SK-N-SH (cell line): ENCODE results near the gene PEX11G. TPM values are rescaled to one million over a fixed set of nuclear protein-coding genes. Genes with fewer than 3 reads are reported as not detected.

Source experiments
- CTCF ChIA-PET: fragments of 300-600, 350-600 bp; formaldehyde crosslinking; extraction: SDS; loops from one replicate; lab custom pipeline; 2021; lab: Yijun Ruan, JAX
- POLR2A ChIA-PET: fragments of 350-600 bp; sonication (Branson Sonifier 250); formaldehyde crosslinking; extraction: SDS; loops from one replicate; lab custom pipeline; 2020; ENCODE audit warnings: antibody characterized with exemption, inconsistent platforms; lab: Yijun Ruan, JAX
- DNase-seq: peaks from one replicate; pipeline ENCODE4 v3.0.0; 2012
- H2AFZ ChIP-seq: fragments of 200-600 bp; sonication (generic); 2 replicates; pipeline ENCODE4 v1.8.1; 2016; ENCODE audit warnings: antibody characterized with exemption, mild to moderate bottlenecking, low read depth
- H3F3A ChIP-seq: fragments of 200-600 bp; sonication (generic); replicated peaks from 2 replicates; pipeline ENCODE3; 2016; ENCODE audit warnings: antibody characterized with exemption, mild to moderate bottlenecking; ENCODE audit not compliant: insufficient read depth
- H3K27ac ChIP-seq, 2 experiments: fragments of 200-500 bp in 1 of 2; fragments of 200-600 bp in 1 of 2; sonication (Bioruptor generic) in 1 of 2; sonication (generic), shearing (Covaris generic) in 1 of 2; 2 replicates each; pipeline versions ENCODE4 v1.5.1 to v1.6.1; 2014 to 2016; ENCODE audit warnings: low read depth in 2 of 2, inconsistent platforms in 1 of 2, low read length in 1 of 2, mild to moderate bottlenecking in 1 of 2, mixed read lengths in 1 of 2
- H3K27me3 ChIP-seq: fragments of 200-600 bp; sonication (generic), shearing (Covaris generic); 2 replicates; pipeline ENCODE4 v1.6.1; 2016; ENCODE audit warnings: mixed run types; ENCODE audit not compliant: insufficient read depth
- H3K36me3 ChIP-seq, 2 experiments: fragments of 200-500 bp in 1 of 2; fragments of 200-600 bp in 1 of 2; sonication (Bioruptor generic) in 1 of 2; sonication (generic) in 1 of 2; replicated peaks in 1 of 2; 2 replicates each; pipeline versions ENCODE3 to v1.5.1; 2014 to 2016; ENCODE audit warnings: low read length in 1 of 2, mild to moderate bottlenecking in 1 of 2; ENCODE audit not compliant: insufficient read depth in 2 of 2, control insufficient read depth in 1 of 2
- H3K4me1 ChIP-seq, 2 experiments: fragments of 200-500 bp in 1 of 2; fragments of 200-600 bp in 1 of 2; sonication (Bioruptor generic) in 1 of 2; sonication (generic), shearing (Covaris generic) in 1 of 2; 2 replicates each; pipeline versions ENCODE4 v1.5.1 to v1.6.1; 2014 to 2016; ENCODE audit warnings: low read depth in 1 of 2, low read length in 1 of 2, mixed run types in 1 of 2; ENCODE audit not compliant: insufficient read depth in 2 of 2, control insufficient read depth in 1 of 2
- H3K4me2 ChIP-seq: fragments of 200-600 bp; sonication (generic), shearing (Covaris generic); 2 replicates; pipeline ENCODE4 v1.6.1; 2017; ENCODE audit warnings: mixed run types
- H3K4me3 ChIP-seq, 2 experiments: fragments of 200-500 bp in 1 of 2; fragments of 200-600 bp in 1 of 2; sonication (Bioruptor generic) in 1 of 2; sonication (generic), shearing (Covaris generic) in 1 of 2; 2 replicates each; pipeline versions ENCODE4 v1.5.1 to v1.8.1; 2014 to 2016; ENCODE audit warnings: low read depth in 2 of 2, inconsistent platforms in 1 of 2, low read length in 1 of 2, mild to moderate bottlenecking in 1 of 2, mixed read lengths in 1 of 2, moderate library complexity in 1 of 2
- H3K79me2 ChIP-seq: fragments of 200-600 bp; sonication (generic); 2 replicates; pipeline ENCODE4 v1.8.1; 2017; ENCODE audit warnings: mild to moderate bottlenecking; ENCODE audit not compliant: insufficient read depth
- H3K9ac ChIP-seq: fragments of 200-600 bp; sonication (generic); 2 replicates; pipeline ENCODE4 v1.6.1; 2017; ENCODE audit warnings: mixed run types
- H3K9me2 ChIP-seq: fragments of 200-600 bp; sonication (generic); 2 replicates; pipeline ENCODE4 v1.6.1; 2017; ENCODE audit warnings: mixed run types
- H3K9me3 ChIP-seq: fragments of 200-600 bp; sonication (generic); 2 replicates; pipeline ENCODE4 v1.6.1; 2017; ENCODE audit warnings: mixed run types, mild to moderate bottlenecking, moderate library complexity
- H4K20me1 ChIP-seq: fragments of 200-600 bp; sonication (generic); 2 replicates; pipeline ENCODE4 v1.6.1; 2017; ENCODE audit warnings: mild to moderate bottlenecking, mixed run types; ENCODE audit not compliant: insufficient read depth
- CHD2 ChIP-seq: fragments of 150-350 bp; IDR thresholded peaks from 2 replicates; pipeline ENCODE4 v1.6.1; 2018; ENCODE audit warnings: low read length; ENCODE audit not compliant: partially characterized antibody
- CTCF ChIP-seq: fragments of 200-600 bp; sonication (generic); IDR thresholded peaks from 2 replicates; pipeline ENCODE4 v1.6.1; 2017; ENCODE audit warnings: antibody characterized with exemption, mild to moderate bottlenecking, moderate library complexity
- ELF1 ChIP-seq: IDR thresholded peaks from 2 replicates; pipeline ENCODE4 v1.4.0; 2012
- EP300 ChIP-seq, 2 experiments: IDR thresholded peaks; 2 replicates each; pipeline versions ENCODE4 v1.4.0 to v1.6.1; 2012; ENCODE audit warnings: borderline replicate concordance in 1 of 2, low read depth in 1 of 2, low read length in 1 of 2
- EZH2phosphoT487 ChIP-seq: fragments of 200-600 bp; sonication (generic); IDR thresholded peaks from 2 replicates; pipeline ENCODE4 v1.6.1; 2017; ENCODE audit warnings: low read depth, mixed run types, mild to moderate bottlenecking, antibody characterized with exemption, moderate library complexity, borderline replicate concordance
- FOSL2 ChIP-seq: IDR thresholded peaks from 2 replicates; pipeline ENCODE4 v1.4.0; 2012; ENCODE audit warnings: low read depth, mild to moderate bottlenecking, moderate library complexity, borderline replicate concordance
- FOXJ3 ChIP-seq: sonication (generic); formaldehyde crosslinking; IDR thresholded peaks from 2 replicates; pipeline ENCODE4 v1.5.1; 2020; ENCODE audit warnings: mild to moderate bottlenecking, missing genetic modification reagents
- GABPA ChIP-seq: IDR thresholded peaks from 2 replicates; pipeline ENCODE4 v1.4.0; 2012; ENCODE audit warnings: low read depth, mild to moderate bottlenecking
- GATA2 ChIP-seq: sonication (generic); formaldehyde crosslinking; IDR thresholded peaks from 2 replicates; pipeline ENCODE4 v1.5.0; 2020; ENCODE audit warnings: mild to moderate bottlenecking, missing genetic modification reagents
- MAX ChIP-seq: IDR thresholded peaks from 2 replicates; pipeline ENCODE4 v1.4.0; 2012; ENCODE audit warnings: low read depth
- MEF2A ChIP-seq: IDR thresholded peaks from 2 replicates; pipeline ENCODE4 v1.4.0; 2012; ENCODE audit warnings: low read depth, borderline replicate concordance
- MXI1 ChIP-seq: IDR thresholded peaks from 2 replicates; pipeline ENCODE4 v1.6.1; 2012; ENCODE audit warnings: mild to moderate bottlenecking, low read depth, low read length, improper control_type of control experiment
- NFIC ChIP-seq: IDR thresholded peaks from 2 replicates; pipeline ENCODE4 v1.4.0; 2012; ENCODE audit warnings: borderline replicate concordance
- PBX3 ChIP-seq: IDR thresholded peaks from 2 replicates; pipeline ENCODE4; 2012
- POLR2AphosphoS5 ChIP-seq: IDR thresholded peaks from 2 replicates; pipeline ENCODE4 v1.6.1; 2012; ENCODE audit warnings: low read depth, low read length
- RCOR1 ChIP-seq: fragments of 150-350 bp; IDR thresholded peaks from 2 replicates; pipeline ENCODE4 v1.6.1; 2017; ENCODE audit warnings: antibody characterized with exemption, low read length
- RFX5 ChIP-seq: IDR thresholded peaks from 2 replicates; pipeline ENCODE4 v1.6.1; 2012; ENCODE audit warnings: mild to moderate bottlenecking, improper control_type of control experiment, low read length
- SIN3A ChIP-seq: IDR thresholded peaks from 2 replicates; pipeline ENCODE4 v1.6.1; 2012; ENCODE audit warnings: low read depth, mild to moderate bottlenecking, low read length, moderate library complexity, borderline replicate concordance
- TCF12 ChIP-seq: IDR thresholded peaks from 2 replicates; pipeline ENCODE4 v1.4.0; 2012
- TEAD4 ChIP-seq: IDR thresholded peaks from 2 replicates; pipeline ENCODE4 v1.4.0; 2012; ENCODE audit warnings: mild to moderate bottlenecking, borderline replicate concordance; ENCODE audit not compliant: insufficient read depth
- USF2 ChIP-seq: fragments of 150-350 bp; IDR thresholded peaks from 2 replicates; pipeline ENCODE4 v1.6.1; 2017; ENCODE audit warnings: antibody characterized with exemption, low read length, low read depth, borderline replicate concordance
- YY1 ChIP-seq: IDR thresholded peaks from 2 replicates; pipeline ENCODE4 v1.4.0; 2012; ENCODE audit warnings: low read depth, mild to moderate bottlenecking
- ZBTB33 ChIP-seq: IDR thresholded peaks from 2 replicates; pipeline ENCODE4 v1.4.0; 2012; ENCODE audit warnings: low read depth, borderline replicate concordance
- WGBS: methylation state at CpG from one replicate; pipeline ENCODE4 v1.1.6; 2017; ENCODE audit warnings: low lambda C conversion rate; 5-methylcytosine and 5-hydroxymethylcytosine counted together
- polyA plus RNA-seq, 3 experiments: library from polyadenylated mRNA; depleted of rRNA; stranded (reverse); fragments of >200 nt; gene quantifications; 2 replicates each; pipeline ENCODE4 v1.2.3, GENCODE V29; 2012

Gene PEX11G
- polyA plus RNA-seq, 1 of the 3 experiments (the other 2 are of a cell fraction): 6.1 TPM

GRCh38 chr19:7535047-7535997, 46.5 kb upstream of the PEX11G start, which contains the start of gene PNPLA6:
Gene PNPLA6 (plus strand): TSS chr19:7535717. CDS start chr19:7535789, 72 bp downstream.
- H2AFZ ChIP-seq: peak within 1 kb of the TSS; percentile 85
- peak within 1 kb of the TSS; percentile 82 for H3K9ac ChIP-seq
- peak; percentile 97 for DNase-seq
- H3K9me3 ChIP-seq: no peaks in the 10 kb centered on the region
- ChIA-PET POLR2A (interaction anchor here (0.9 to 2.4 kb wide), 5 partner anchors 13 to 52 kb away, joined by 3 to 7 read pairs (median 4); partner anchors contain the start of genes MCOLN1 and ZNF358), CTCF (interaction anchor here (0.6 to 5.0 kb wide), 6 partner anchors 13 to 837 kb away, joined by 3 to 25 read pairs (median 4); partner anchors contain the start of genes MCOLN1 and ZNF358)
- H3K79me2 ChIP-seq: peaks cover 7% of the 10 kb centered on the region
- peaks cover 16 to 17% of the 10 kb centered on the region in 2 experiments for H3K36me3 ChIP-seq
- no peaks in the 10 kb centered on the region for H3F3A ChIP-seq
- H3K4me3 ChIP-seq: peak within 1 kb of the TSS; percentile 85 to 94
- H4K20me1 ChIP-seq: no peaks in the 10 kb centered on the region
- TF ChIP-seq EP300 (IDR thresholded peaks at IDR 0.05; ENCODE audit: borderline replicate concordance in 1 of 2, low read depth in 1 of 2, low read length in 1 of 2) (no peak), POLR2AphosphoS5 (peak; percentile 32; the same call in 1 of the 2 replicates), MAX (no peak), ZBTB33 (peak; percentile 64; the same call in 1 of the 2 replicates), EZH2phosphoT487 (no peak), YY1 (peak; percentile 78), GATA2 (CRISPR knock-in tag) (peak; percentile 63), GABPA (peak; percentile 64), CTCF (no peak), RFX5 (no peak), RCOR1 (peak; percentile 66), TEAD4 (no peak), FOSL2 (no peak; the same call in 1 of the 2 replicates), MEF2A (no peak), MXI1 (peak; percentile 85), SIN3A (no peak), PBX3 (peak; percentile 7; the same call in 1 of the 2 replicates), USF2 (no peak), ELF1 (peak; percentile 75), FOXJ3 (peak; percentile 57), CHD2 (peak; percentile 96), TCF12 (no peak), NFIC (no peak)
- WGBS: under 1% methylated on average over 27 of the region's 76 CpGs
- H3K27ac ChIP-seq: peak within 1 kb of the TSS; percentile 87 to 92
- peaks cover 0 to 15% of the 10 kb centered on the region in 2 experiments; a peak in 2 of 4 replicates for H3K4me1 ChIP-seq
- no peaks in the 10 kb centered on the region for H3K9me2 ChIP-seq
- peak within 1 kb of the TSS; percentile 94 for H3K4me2 ChIP-seq
- H3K27me3 ChIP-seq: no peaks in the 10 kb centered on the region
